Liver (tissue), 9 donors: ENCODE results near the gene LYPD5. TPM values are rescaled to one million over a fixed set of nuclear protein-coding genes. Genes with fewer than 3 reads are reported as not detected.

ENCODE experiments used
- DNase-seq: peaks from one replicate; pipeline ENCODE4 v3.0.0-alpha.2; 2017; ENCODE audit warnings: low spot score
- H3K27ac ChIP-seq, 2 donors: one replicate each; pipeline ENCODE4 v1.7.0; 2013; ENCODE audit warnings: inconsistent platforms in 2 of 2, low read length in 2 of 2, control low read depth in 1 of 2, low read depth in 1 of 2, mild to moderate bottlenecking in 1 of 2
- H3K27me3 ChIP-seq, 4 donors: one replicate each; pipeline versions ENCODE4 v1.6.1 to v1.7.0; 2013; ENCODE audit warnings: low read length in 3 of 4, inconsistent platforms in 1 of 4, mild to moderate bottlenecking in 1 of 4, moderate library complexity in 1 of 4; ENCODE audit not compliant: control insufficient read depth in 4 of 4, insufficient read depth in 4 of 4
- H3K36me3 ChIP-seq, 4 donors: one replicate each; pipeline versions ENCODE4 v1.6.1 to v1.7.0; 2013; ENCODE audit warnings: low read length in 3 of 4, mild to moderate bottlenecking in 3 of 4, low read depth in 1 of 4, moderate library complexity in 1 of 4; ENCODE audit not compliant: control insufficient read depth in 4 of 4, insufficient read depth in 3 of 4
- H3K4me1 ChIP-seq, 4 donors: one replicate each; pipeline versions ENCODE4 v1.6.1 to v1.7.0; 2013; ENCODE audit warnings: low read length in 3 of 4, mild to moderate bottlenecking in 3 of 4, moderate library complexity in 1 of 4; ENCODE audit not compliant: control insufficient read depth in 4 of 4, insufficient read depth in 4 of 4
- H3K4me3 ChIP-seq, 3 donors: one replicate each; pipeline versions ENCODE4 v1.6.1 to v1.7.0; 2013; ENCODE audit warnings: low read length in 3 of 3, control low read depth in 1 of 3, low read depth in 1 of 3, mild to moderate bottlenecking in 1 of 3
- H3K9ac ChIP-seq, 2 donors: one replicate each; pipeline ENCODE4 v1.7.0; 2013; ENCODE audit warnings: low read length in 2 of 2, mild to moderate bottlenecking in 2 of 2, moderate library complexity in 2 of 2, control low read depth in 1 of 2, low read depth in 1 of 2
- H3K9me3 ChIP-seq, 4 donors: one replicate each; pipeline versions ENCODE4 v1.6.1 to v1.7.0; 2013; ENCODE audit warnings: low read length in 3 of 4; ENCODE audit not compliant: control insufficient read depth in 4 of 4
- EGR1 ChIP-seq, 2 donors: IDR thresholded peaks; 2 replicates each; pipeline ENCODE4 v1.6.1; 2016 to 2018; ENCODE audit warnings: antibody characterized with exemption in 2 of 2, low read depth in 2 of 2
- FOXA1 ChIP-seq: IDR thresholded peaks from 2 replicates; pipeline ENCODE4 v1.6.1; 2016; ENCODE audit warnings: antibody characterized with exemption
- FOXA2 ChIP-seq: IDR thresholded peaks from 2 replicates; pipeline ENCODE4 v1.6.1; 2016; ENCODE audit warnings: antibody characterized with exemption
- GABPA ChIP-seq, 2 donors: IDR thresholded peaks in 1 of 2; conservative IDR thresholded peaks in 1 of 2; 2 replicates each; pipeline ENCODE4 v1.6.1; 2016; ENCODE audit warnings: antibody characterized with exemption in 2 of 2, mild to moderate bottlenecking in 1 of 2, moderate library complexity in 1 of 2
- HNF4A ChIP-seq, 2 donors: conservative IDR thresholded peaks; 2 replicates each; pipeline ENCODE4 v1.6.1; 2016; ENCODE audit warnings: antibody characterized with exemption in 2 of 2, mild to moderate bottlenecking in 2 of 2
- HNF4G ChIP-seq: IDR thresholded peaks from 2 replicates; pipeline ENCODE4 v1.6.1; 2016; ENCODE audit warnings: antibody characterized with exemption
- JUND ChIP-seq, 2 donors: IDR thresholded peaks; 2 replicates each; pipeline ENCODE4 v1.6.1; 2016; ENCODE audit warnings: antibody characterized with exemption in 2 of 2
- NR2F2 ChIP-seq: IDR thresholded peaks from 2 replicates; pipeline ENCODE4 v1.6.1; 2016; ENCODE audit warnings: antibody characterized with exemption
- RAD21 ChIP-seq, 2 donors: IDR thresholded peaks; 2 replicates each; pipeline ENCODE4 v1.6.1; 2016; ENCODE audit warnings: antibody characterized with exemption in 2 of 2, mild to moderate bottlenecking in 2 of 2
- RXRA ChIP-seq, 2 donors: IDR thresholded peaks; 2 replicates each; pipeline ENCODE4 v1.6.1; 2017 to 2018; ENCODE audit warnings: antibody characterized with exemption in 2 of 2, mild to moderate bottlenecking in 1 of 2
- SP1 ChIP-seq: IDR thresholded peaks from 2 replicates; pipeline ENCODE4 v1.6.1; 2018; ENCODE audit warnings: antibody characterized with exemption, mild to moderate bottlenecking
- TAF1 ChIP-seq: conservative IDR thresholded peaks from 2 replicates; pipeline ENCODE4 v1.6.1; 2016; ENCODE audit warnings: antibody characterized with exemption, mild to moderate bottlenecking
- YY1 ChIP-seq: IDR thresholded peaks from 2 replicates; pipeline ENCODE4 v1.6.1; 2016; ENCODE audit warnings: antibody characterized with exemption, mild to moderate bottlenecking
- WGBS: extraction: QIAGEN DNeasy Blood & Tissue Kit; methylation state at CpG from one replicate; pipeline ENCODE4 v1.1.7; 2013; 5-methylcytosine and 5-hydroxymethylcytosine counted together
- polyA plus RNA-seq, 2 donors: library from polyadenylated mRNA; stranded (reverse) in 1 of 2; unstranded in 1 of 2; fragments of 200-250 nt in 1 of 2; fragments of >200 nt in 1 of 2; fragmentation: Nextera tagmentation in 1 of 2; extraction: Ambion mirVana in 1 of 2; gene quantifications; one replicate each; pipeline versions ENCODE4 v1.2.1 to v1.2.3, GENCODE V29; 2013 to 2015
- total RNA-seq, 2 donors: library from RNA; depleted of rRNA; stranded (reverse); fragments of >200 nt; gene quantifications; one replicate each; pipeline ENCODE4 v1.2.3, GENCODE V29; 2014
- TF ChIP-seq, protein P1 (sequence below): IDR thresholded peaks from 2 replicates; pipeline ENCODE4 v1.6.1; 2016; ENCODE audit warnings: antibody characterized with exemption
- TF ChIP-seq, protein P2 (sequence below): IDR thresholded peaks from 2 replicates; pipeline ENCODE4 v1.6.1; 2016; ENCODE audit warnings: antibody characterized with exemption, mild to moderate bottlenecking
- TF ChIP-seq, protein P3 (sequence below): fragments of 150-350 bp; IDR thresholded peaks from 2 replicates; pipeline ENCODE4 v1.5.1; 2017; ENCODE audit warnings: improper control_type of control experiment, low read depth, low read length; ENCODE audit not compliant: missing input control
- TF ChIP-seq, protein P4 (sequence below): IDR thresholded peaks from 2 replicates; pipeline ENCODE4 v1.6.1; 2016; ENCODE audit warnings: antibody characterized with exemption
- TF ChIP-seq, protein P5 (sequence below): IDR thresholded peaks from 2 replicates; pipeline ENCODE4 v1.6.1; 2016; ENCODE audit warnings: antibody characterized with exemption
- donor health status: healthy.
- donor health status: healthy.
- donor health status: healthy.
- donor health status: healthy.
- donor health status: healthy.

The LYPD5 gene
- total and polyA plus RNA-seq, 4 donors, result 0.08 to 0.14 (median 0.13) TPM; not detected in 1

DNA sequence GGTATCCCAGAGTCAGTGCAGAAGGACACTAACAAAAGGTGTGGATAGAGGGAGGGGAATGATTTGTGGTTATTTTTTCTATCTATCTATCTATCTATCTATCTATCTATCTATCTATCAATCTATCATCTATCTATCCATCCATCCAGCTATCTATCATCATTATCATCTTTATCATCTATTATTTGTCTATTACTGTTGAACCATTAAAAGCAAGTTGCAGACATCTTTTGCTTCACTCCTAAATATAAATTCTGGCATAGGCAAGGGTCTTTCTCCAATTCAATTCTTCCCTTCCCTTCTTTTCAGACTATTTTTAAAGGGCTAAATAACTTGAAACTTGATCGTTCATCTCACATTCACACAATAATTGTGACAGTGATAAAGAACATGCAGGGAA is 10.0 kb upstream of the LYPD5 start:
- WGBS, result 55% methylated on average over 1 of the region's 1 CpG

More for the DNA sequence above, 10.0 kb upstream of the LYPD5 start:
- DNase-seq, result no peak
- Histone ChIP-seq H3K9me3 (peaks cover 2 to 11% (median 5%) of the 10 kb centered on the region in 4 donors), H3K36me3 (no peaks in the 10 kb centered on the region), H3K4me1 (no peaks in the 10 kb centered on the region), H3K27ac (no peak overlapping the region), H3K27me3 (no peaks in the 10 kb centered on the region), H3K9ac (no peak overlapping the region), H3K4me3 (no peak overlapping the region)
- TF ChIP-seq SP1 (no peak), NR2F2 (no peak), EGR1 (IDR thresholded peaks at IDR 0.05; ENCODE audit: low read depth in 2 of 2) (no peak), FOXA2 (no peak), TAF1 (no peak), RAD21 (IDR thresholded peaks at IDR 0.05) (no peak), RXRA (IDR thresholded peaks at IDR 0.05) (no peak), FOXA1 (no peak), GABPA (IDR thresholded peaks at IDR 0.05 in 1 of 2, conservative IDR thresholded peaks at IDR 0.05 in 1 of 2) (no peak), YY1 (no peak), HNF4A (conservative IDR thresholded peaks at IDR 0.05) (no peak), JUND (IDR thresholded peaks at IDR 0.05) (no peak), HNF4G (no peak)
- TF ChIP-seq, protein P1, sequence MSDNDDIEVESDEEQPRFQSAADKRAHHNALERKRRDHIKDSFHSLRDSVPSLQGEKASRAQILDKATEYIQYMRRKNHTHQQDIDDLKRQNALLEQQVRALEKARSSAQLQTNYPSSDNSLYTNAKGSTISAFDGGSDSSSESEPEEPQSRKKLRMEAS, result no peak
- TF ChIP-seq, protein P2, sequence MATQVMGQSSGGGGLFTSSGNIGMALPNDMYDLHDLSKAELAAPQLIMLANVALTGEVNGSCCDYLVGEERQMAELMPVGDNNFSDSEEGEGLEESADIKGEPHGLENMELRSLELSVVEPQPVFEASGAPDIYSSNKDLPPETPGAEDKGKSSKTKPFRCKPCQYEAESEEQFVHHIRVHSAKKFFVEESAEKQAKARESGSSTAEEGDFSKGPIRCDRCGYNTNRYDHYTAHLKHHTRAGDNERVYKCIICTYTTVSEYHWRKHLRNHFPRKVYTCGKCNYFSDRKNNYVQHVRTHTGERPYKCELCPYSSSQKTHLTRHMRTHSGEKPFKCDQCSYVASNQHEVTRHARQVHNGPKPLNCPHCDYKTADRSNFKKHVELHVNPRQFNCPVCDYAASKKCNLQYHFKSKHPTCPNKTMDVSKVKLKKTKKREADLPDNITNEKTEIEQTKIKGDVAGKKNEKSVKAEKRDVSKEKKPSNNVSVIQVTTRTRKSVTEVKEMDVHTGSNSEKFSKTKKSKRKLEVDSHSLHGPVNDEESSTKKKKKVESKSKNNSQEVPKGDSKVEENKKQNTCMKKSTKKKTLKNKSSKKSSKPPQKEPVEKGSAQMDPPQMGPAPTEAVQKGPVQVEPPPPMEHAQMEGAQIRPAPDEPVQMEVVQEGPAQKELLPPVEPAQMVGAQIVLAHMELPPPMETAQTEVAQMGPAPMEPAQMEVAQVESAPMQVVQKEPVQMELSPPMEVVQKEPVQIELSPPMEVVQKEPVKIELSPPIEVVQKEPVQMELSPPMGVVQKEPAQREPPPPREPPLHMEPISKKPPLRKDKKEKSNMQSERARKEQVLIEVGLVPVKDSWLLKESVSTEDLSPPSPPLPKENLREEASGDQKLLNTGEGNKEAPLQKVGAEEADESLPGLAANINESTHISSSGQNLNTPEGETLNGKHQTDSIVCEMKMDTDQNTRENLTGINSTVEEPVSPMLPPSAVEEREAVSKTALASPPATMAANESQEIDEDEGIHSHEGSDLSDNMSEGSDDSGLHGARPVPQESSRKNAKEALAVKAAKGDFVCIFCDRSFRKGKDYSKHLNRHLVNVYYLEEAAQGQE, result no peak
- TF ChIP-seq, protein P3, sequence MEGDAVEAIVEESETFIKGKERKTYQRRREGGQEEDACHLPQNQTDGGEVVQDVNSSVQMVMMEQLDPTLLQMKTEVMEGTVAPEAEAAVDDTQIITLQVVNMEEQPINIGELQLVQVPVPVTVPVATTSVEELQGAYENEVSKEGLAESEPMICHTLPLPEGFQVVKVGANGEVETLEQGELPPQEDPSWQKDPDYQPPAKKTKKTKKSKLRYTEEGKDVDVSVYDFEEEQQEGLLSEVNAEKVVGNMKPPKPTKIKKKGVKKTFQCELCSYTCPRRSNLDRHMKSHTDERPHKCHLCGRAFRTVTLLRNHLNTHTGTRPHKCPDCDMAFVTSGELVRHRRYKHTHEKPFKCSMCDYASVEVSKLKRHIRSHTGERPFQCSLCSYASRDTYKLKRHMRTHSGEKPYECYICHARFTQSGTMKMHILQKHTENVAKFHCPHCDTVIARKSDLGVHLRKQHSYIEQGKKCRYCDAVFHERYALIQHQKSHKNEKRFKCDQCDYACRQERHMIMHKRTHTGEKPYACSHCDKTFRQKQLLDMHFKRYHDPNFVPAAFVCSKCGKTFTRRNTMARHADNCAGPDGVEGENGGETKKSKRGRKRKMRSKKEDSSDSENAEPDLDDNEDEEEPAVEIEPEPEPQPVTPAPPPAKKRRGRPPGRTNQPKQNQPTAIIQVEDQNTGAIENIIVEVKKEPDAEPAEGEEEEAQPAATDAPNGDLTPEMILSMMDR, result no peak
- TF ChIP-seq, protein P4, sequence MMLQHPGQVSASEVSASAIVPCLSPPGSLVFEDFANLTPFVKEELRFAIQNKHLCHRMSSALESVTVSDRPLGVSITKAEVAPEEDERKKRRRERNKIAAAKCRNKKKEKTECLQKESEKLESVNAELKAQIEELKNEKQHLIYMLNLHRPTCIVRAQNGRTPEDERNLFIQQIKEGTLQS, result no peak
- TF ChIP-seq, protein P5, sequence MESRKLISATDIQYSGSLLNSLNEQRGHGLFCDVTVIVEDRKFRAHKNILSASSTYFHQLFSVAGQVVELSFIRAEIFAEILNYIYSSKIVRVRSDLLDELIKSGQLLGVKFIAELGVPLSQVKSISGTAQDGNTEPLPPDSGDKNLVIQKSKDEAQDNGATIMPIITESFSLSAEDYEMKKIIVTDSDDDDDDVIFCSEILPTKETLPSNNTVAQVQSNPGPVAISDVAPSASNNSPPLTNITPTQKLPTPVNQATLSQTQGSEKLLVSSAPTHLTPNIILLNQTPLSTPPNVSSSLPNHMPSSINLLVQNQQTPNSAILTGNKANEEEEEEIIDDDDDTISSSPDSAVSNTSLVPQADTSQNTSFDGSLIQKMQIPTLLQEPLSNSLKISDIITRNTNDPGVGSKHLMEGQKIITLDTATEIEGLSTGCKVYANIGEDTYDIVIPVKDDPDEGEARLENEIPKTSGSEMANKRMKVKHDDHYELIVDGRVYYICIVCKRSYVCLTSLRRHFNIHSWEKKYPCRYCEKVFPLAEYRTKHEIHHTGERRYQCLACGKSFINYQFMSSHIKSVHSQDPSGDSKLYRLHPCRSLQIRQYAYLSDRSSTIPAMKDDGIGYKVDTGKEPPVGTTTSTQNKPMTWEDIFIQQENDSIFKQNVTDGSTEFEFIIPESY, result no peak
